ENCODE data around the gene NRIP1.

GRCh38 chr21:15031790-15032357 lies 32.9 kb downstream of the NRIP1 start:
- TF ChIP-seq CTCF (IDR thresholded peaks at IDR 0.05) (no peak), EP300 (IDR thresholded peaks at IDR 0.05) (no peak)

All from suprapubic skin (tissue), 3 donors.